Stimulated activated CD8-positive, alpha-beta memory T cell treated with anti-CD3 and anti-CD28 coated beads, Interleukin-15, amount 100 ng/mL, for 1 hour (primary cell): ENCODE results near the gene EFNB3.

Source experiments
- DNase-seq: peaks from one replicate; pipeline ENCODE4 v3.0.0-alpha.2; 2020; ENCODE audit warnings: low read depth

EFNB3 gene

GRCh38 chr17:7704601-7705268 is at the start of gene EFNB3:
TSS of gene EFNB3 (plus strand) at chr17:7705202. CDS start at chr17:7705599, 397 bp downstream.
- no peak for DNase-seq

- DNase-seq, result no peak
Observed at GRCh38 chr17:7655541-7655840, 49.5 kb upstream of the EFNB3 start.

GRCh38 chr17:7656958-7657609 is 47.9 kb upstream of the EFNB3 start:
- no peak for DNase-seq

- DNase-seq, result no peak
Observed at GRCh38 chr17:7667656-7668406, 37.2 kb upstream of the EFNB3 start.

- no peak for DNase-seq
Observed at GRCh38 chr17:7668482-7668881, 36.5 kb upstream of the EFNB3 start.

GRCh38 chr17:7673239-7673638 is 31.8 kb upstream of the EFNB3 start:
- DNase-seq, result no peak

- DNase-seq, result no peak
Observed at GRCh38 chr17:7674934-7675333, 30.1 kb upstream of the EFNB3 start.

- DNase-seq, result no peak
Observed at GRCh38 chr17:7676533-7676932, 28.5 kb upstream of the EFNB3 start.

- DNase-seq, result no peak
Observed at GRCh38 chr17:7677388-7678067, 27.5 kb upstream of the EFNB3 start.

GRCh38 chr17:7684851-7685532 is 20.0 kb upstream of the EFNB3 start:
- no peak for DNase-seq

GRCh38 chr17:7685533-7686221 is 19.3 kb upstream of the EFNB3 start:
- peak; percentile 73 for DNase-seq

GRCh38 chr17:7686222-7687071 is 18.6 kb upstream of the EFNB3 start:
- DNase-seq, result peak; percentile 66

- DNase-seq, result peak; percentile 75
Observed at GRCh38 chr17:7687072-7687907, 17.7 kb upstream of the EFNB3 start, which contains the start of gene TP53. TSS of gene TP53 (minus strand) at chr17:7687490. CDS start at chr17:7676594, 10,896 bp downstream.

- peak; percentile 91 for DNase-seq
Observed at GRCh38 chr17:7687908-7688807, 16.8 kb upstream of the EFNB3 start, which contains the start of gene WRAP53. TSS of gene WRAP53 (plus strand) at chr17:7688477. CDS start at chr17:7688649, 172 bp downstream.

GRCh38 chr17:7688808-7689316 is 16.1 kb upstream of the EFNB3 start:
- DNase-seq, result no peak

GRCh38 chr17:7695586-7695985 is 9.4 kb upstream of the EFNB3 start:
- no peak for DNase-seq

- no peak for DNase-seq
Observed at GRCh38 chr17:7697828-7698588, 7.0 kb upstream of the EFNB3 start.
